C4-2B (cell line): ENCODE results near the gene GSK3B.
A peak's percentile ranks its signal among the peaks of the same experiment; 100 is the strongest.
"Not testable (repeated sequence)": the region's sequence is repeated elsewhere in the genome, so short reads cannot be mapped to it uniquely, and the experiment has no call there.

Source experiments
- H3K27ac ChIP-seq: fragments of 450-650 bp; 2 replicates; pipeline ENCODE4 v1.5.1; 2017
- ZFX ChIP-seq: fragments of 450-650 bp; IDR thresholded peaks from 2 replicates; pipeline ENCODE4 v1.6.1; 2017
- TF ChIP-seq, protein P1 (sequence below): fragments of 450-650 bp; conservative IDR thresholded peaks from 2 replicates; pipeline ENCODE4 v1.5.1; 2017; ENCODE audit warnings: mild to moderate bottlenecking

Gene GSK3B

GRCh38 chr3:120017692-120018091, 76.6 kb downstream of the GSK3B start:
- H3K27ac ChIP-seq, result no peak overlapping the region
- TF ChIP-seq, protein P1, sequence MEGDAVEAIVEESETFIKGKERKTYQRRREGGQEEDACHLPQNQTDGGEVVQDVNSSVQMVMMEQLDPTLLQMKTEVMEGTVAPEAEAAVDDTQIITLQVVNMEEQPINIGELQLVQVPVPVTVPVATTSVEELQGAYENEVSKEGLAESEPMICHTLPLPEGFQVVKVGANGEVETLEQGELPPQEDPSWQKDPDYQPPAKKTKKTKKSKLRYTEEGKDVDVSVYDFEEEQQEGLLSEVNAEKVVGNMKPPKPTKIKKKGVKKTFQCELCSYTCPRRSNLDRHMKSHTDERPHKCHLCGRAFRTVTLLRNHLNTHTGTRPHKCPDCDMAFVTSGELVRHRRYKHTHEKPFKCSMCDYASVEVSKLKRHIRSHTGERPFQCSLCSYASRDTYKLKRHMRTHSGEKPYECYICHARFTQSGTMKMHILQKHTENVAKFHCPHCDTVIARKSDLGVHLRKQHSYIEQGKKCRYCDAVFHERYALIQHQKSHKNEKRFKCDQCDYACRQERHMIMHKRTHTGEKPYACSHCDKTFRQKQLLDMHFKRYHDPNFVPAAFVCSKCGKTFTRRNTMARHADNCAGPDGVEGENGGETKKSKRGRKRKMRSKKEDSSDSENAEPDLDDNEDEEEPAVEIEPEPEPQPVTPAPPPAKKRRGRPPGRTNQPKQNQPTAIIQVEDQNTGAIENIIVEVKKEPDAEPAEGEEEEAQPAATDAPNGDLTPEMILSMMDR, result no peak
- no peak for TF ChIP-seq ZFX

DNA sequence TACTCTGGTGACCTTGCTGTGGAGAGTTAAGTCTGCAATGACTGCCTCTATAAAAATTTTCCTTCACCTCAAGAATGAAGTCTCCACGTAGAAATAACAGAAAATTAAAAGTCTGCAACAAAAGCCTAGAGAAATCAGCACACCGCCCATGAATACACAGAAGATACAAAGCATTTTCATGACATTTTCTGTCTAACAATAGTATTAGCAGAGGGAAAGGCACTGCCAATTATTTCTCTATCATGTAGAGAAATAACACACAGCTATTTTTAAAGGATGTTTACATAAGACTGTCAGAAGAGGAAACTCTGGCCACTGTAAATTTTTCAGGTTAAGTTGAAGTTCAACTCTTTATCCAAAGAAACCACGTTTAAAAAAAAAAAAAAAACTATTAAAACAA, 80.8 kb downstream of the GSK3B start:
- TF ChIP-seq, protein P1, result no peak
- TF ChIP-seq ZFX, result no peak
- peak overlapping the region; percentile 24; the same call in 1 of the 2 replicates for H3K27ac ChIP-seq

DNA sequence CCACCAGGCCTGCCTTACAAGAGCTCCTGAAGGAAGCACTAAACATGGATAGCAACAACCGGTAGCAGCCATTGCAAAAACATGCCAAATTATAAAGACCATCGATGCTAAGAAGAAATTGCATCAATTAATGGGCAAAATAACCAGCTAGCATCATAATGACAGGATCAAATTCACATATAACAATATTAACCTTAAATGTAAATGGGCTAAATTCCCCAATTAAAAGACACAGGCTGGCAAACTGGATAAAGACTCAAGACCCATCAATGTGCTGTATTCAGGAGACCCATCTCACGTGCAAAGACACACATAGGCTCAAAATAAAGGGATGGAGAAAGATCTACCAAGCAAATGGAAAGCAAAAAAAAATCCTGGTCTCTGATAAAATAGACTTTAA, 88.5 kb downstream of the GSK3B start:
- H3K27ac ChIP-seq, result not testable (repeated sequence)

DNA sequence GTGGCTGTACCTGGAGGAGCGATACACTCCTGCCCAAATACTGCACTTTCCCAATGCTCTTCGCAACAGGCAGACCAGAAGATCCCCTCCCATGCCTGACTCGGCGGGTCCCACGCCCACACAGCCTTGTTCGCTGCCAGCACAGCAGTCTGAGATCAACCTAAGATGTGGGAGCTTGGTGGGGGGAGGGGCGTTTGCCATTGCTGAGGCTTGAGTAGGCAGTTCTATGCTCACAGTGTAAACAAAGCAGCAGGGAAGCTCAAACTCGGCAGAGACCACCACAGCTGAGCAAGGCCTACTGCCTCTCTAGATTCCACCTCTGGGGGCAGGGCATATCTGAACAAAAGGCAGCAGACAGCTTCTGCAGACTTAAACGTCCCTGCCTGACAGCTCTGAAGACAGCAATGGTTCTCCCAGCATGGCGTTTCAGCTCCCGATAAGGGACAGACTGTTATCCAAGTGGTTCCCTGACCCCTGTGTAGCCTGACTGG, 90.2 kb downstream of the GSK3B start:
- not testable (repeated sequence) for H3K27ac ChIP-seq

DNA sequence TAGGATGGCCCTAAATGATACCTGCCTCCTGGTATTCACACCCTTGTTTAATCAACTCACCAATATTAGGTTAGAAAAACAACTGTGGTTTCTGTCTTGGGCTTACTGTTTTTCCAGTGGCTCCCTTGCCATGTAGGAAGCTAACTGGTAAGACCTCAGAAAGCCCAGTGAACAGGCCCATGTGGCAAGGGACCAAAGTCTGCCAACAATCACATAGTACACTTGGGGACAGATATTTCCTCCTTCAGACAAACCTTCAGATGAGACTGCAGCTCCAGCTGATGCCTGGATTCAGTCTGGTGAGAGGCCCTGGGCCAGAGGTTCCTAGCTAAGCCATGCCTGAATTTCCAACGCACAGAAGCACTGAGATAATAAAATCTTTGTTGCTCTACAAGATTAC, 96.1 kb downstream of the GSK3B start:
- no peak for TF ChIP-seq ZFX
- TF ChIP-seq, protein P1, result no peak
- H3K27ac ChIP-seq, result no peak overlapping the region

DNA sequence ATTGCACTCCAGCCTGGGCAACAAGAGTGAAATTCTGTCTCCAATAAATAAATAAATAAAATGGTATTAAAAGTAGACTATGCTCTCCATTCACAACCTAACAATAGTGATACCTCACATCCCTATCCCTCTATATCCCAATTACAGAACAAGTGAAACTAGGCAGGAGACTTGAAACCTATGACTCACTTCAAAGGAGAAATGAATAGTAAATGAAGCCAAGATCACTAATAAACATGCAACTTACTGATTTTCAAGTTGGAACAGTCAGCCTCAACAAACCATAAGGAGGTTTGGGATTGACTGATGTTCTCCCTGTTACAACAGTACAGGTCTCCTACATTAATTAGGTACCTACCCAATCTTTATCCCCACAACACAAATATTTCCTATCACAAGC, 103.4 kb downstream of the GSK3B start:
- TF ChIP-seq, protein P1, result no peak
- TF ChIP-seq ZFX, result no peak

DNA sequence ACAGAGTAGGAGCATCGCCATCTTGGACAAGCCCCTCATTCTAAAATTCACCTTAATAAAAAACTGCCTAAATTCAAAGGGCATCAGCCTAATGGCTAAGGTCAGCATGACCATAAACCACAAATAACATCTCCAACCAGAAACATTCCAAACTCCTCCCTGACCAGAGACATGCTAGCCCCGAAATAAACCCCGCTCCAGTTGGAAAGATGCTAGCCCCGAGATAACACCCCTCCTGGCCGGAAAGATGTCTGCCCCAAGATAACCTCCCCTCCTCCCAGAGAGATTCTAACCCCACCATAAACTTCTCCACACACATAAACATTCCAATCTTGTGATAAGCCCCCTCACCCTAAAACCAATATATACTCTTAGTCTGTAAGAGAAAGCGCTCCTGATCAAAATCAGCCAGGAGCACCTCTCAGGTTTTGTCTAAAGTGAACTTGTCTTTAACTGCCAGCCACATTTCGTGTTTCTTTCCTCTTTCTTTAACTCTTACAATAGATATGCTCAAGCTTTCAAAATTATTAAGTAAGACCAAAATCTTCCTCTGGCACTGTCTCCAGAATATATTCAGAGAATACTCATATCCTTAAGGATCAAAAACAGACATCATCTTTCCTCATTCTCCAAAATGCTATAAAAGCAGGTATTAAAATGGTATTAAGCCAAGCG, 104.1 kb downstream of the GSK3B start:
- TF ChIP-seq, protein P1, result no peak
- TF ChIP-seq ZFX, result no peak
- H3K27ac ChIP-seq, result no peak overlapping the region

More for the DNA sequence above, 103.4 kb downstream of the GSK3B start:
- H3K27ac ChIP-seq, result no peak overlapping the region

- H3K27ac ChIP-seq, result not testable (repeated sequence)
Measured at GRCh38 chr3:119986812-119987211, 107.4 kb downstream of the GSK3B start.

GRCh38 chr3:119981386-119981785, 112.9 kb downstream of the GSK3B start:
- no peak for TF ChIP-seq ZFX
- TF ChIP-seq, protein P1, result no peak
- H3K27ac ChIP-seq, result peak overlapping the region; percentile 35
